LNCAP (cell line): ENCODE measurements around the gene VAV3.

ENCODE experiments used
- TF ChIP-seq, protein P1 (sequence below): fragments of 450-650 bp; IDR thresholded peaks from 2 replicates; pipeline ENCODE4 v1.5.1; 2017; ENCODE audit warnings: mild to moderate bottlenecking

Gene VAV3

GRCh38 chr1:107927820-107928219 is 37.2 kb downstream of the VAV3 start:
- TF ChIP-seq, protein P1, sequence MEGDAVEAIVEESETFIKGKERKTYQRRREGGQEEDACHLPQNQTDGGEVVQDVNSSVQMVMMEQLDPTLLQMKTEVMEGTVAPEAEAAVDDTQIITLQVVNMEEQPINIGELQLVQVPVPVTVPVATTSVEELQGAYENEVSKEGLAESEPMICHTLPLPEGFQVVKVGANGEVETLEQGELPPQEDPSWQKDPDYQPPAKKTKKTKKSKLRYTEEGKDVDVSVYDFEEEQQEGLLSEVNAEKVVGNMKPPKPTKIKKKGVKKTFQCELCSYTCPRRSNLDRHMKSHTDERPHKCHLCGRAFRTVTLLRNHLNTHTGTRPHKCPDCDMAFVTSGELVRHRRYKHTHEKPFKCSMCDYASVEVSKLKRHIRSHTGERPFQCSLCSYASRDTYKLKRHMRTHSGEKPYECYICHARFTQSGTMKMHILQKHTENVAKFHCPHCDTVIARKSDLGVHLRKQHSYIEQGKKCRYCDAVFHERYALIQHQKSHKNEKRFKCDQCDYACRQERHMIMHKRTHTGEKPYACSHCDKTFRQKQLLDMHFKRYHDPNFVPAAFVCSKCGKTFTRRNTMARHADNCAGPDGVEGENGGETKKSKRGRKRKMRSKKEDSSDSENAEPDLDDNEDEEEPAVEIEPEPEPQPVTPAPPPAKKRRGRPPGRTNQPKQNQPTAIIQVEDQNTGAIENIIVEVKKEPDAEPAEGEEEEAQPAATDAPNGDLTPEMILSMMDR: no peak

DNA sequence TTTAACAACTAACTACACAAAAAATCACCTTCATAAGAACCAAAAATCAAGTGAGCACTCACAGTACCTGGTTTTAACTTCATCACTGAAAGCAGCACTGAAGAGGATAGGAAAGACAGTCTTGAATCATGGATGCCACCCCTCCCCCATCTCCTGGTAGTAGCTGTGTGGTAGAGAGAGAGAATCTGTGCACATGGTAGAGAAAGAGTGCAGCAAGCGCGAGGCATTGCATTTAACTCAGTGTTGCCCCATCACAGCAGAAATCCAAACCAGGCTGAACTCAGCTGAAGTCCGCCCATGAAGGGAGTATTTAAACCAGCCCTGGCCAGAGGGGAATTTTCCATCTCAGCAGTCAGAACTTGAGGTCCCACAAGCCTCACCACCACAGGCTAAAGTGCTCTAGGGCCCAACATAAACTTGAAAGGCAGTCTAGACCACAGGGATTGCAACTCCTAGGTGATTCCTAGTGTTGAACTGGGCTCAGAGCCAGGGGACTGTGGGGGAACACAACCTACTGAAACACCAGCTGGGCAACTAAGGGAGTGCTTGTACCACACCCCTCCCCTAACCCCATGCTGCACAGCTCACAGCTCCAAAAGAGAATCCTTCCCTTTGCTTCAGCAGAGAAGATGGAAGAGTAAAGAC is 38.4 kb downstream of the VAV3 start:
- TF ChIP-seq, protein P1: no peak

DNA sequence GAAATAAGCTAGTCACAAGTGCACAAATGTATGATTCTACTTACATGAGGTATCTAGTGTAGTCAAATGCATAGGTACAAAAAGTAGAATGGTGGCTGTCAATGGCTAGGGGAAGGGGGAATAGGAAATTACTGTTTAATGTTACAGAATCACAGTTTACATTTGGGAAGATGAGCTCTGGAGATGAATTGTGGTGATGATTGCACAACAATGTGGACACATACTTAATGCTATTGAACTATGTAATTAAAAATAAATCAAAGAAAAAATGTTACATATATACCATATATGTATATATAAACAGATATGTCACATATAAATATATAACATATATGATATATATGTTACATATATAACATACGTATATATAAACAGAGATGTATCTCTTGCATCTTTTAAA is 39.4 kb downstream of the VAV3 start:
- TF ChIP-seq, protein P1: no peak

DNA sequence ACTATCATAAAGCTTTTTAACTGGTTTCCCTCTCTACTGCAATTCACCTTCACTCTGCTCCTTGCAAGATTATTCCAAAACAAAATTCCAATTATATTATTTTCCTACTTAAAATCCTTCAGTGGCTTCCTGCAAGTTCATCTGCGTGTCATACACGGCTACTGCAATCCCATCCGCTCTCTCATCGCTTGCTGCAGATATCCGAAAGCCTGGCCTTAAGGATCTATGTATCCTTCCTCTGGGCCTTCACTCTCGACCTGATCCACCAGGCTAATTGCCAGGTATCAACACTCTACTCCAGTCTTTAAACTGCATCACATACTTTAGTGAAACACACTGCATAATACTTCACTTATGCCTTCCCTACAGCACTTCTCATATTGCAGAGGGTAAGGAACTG is 44.0 kb downstream of the VAV3 start:
- TF ChIP-seq, protein P1: no peak

DNA sequence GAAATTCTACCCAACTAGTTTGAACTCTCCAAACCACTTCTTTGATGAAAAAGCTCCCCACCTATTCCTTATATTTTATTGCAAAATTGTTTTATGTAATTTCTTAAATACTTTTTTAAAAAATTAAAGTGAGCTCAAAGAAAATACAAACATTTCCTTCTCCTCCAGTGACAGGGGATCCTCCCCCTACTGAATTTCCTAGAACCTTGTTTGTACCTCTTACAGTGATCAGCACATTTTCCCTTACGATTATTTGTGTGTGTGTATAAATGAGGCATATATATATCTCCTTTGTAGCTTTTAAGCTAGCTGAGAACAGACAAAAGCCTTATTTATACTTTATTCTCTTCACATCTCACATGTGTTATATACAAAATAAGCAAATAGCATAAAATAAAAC is 44.4 kb downstream of the VAV3 start:
- TF ChIP-seq, protein P1: no peak

GRCh38 chr1:107919953-107920352 is 45.0 kb downstream of the VAV3 start:
- TF ChIP-seq, protein P1: no peak

DNA sequence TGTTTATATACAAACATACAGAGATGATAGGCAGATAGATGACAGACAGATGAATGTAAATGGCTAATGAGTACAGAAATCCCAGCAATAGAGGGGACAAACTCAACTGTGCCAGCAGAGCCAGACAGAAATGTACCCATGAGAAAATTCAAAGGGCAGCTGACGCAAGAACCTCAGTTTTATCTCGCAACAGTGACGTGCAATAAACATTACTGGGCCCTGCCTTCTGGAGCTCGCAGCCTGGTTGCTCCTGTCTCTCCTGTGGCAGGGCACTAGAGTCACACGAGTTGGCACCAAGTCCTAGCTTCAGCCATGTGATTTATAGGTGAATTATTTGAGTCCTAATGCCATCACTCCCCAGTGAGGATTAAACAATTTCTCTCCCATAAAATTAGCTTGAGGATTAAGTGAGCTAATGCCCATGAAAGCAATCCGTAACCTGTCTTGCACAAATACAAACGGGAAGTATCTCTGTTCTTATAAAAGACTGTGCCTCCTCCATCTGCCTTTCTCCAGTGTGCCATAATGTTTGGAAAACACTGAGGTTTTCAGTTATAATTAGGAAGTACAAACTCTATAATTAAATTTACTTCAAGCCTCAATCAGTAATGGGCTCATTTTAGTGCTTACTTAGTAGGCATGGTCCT is 50.7 kb downstream of the VAV3 start:
- TF ChIP-seq, protein P1: no peak
